GM18499 (cell line): ENCODE measurements around the gene LAGE3.
"Not testable (repeated sequence)": the region's sequence is repeated elsewhere in the genome, so short reads cannot be mapped to it uniquely, and the experiment has no call there.

Experiments used
- ATAC-seq: cut with Tn5 transposase; IDR thresholded peaks from one replicate; pipeline ENCODE4 v1.9.1; 2021; ENCODE audit warnings: moderate number of reproducible peaks; ENCODE audit not compliant: insufficient read depth, unreplicated experiment

The LAGE3 gene

GRCh38 chrX:154502989-154503388 is 23.9 kb upstream of the LAGE3 start:
- no peak for ATAC-seq

- no peak for ATAC-seq
Observed at GRCh38 chrX:154502098-154502497, 23.0 kb upstream of the LAGE3 start.

GRCh38 chrX:154501423-154501822 is 22.3 kb upstream of the LAGE3 start:
- not testable (repeated sequence) for ATAC-seq

DNA sequence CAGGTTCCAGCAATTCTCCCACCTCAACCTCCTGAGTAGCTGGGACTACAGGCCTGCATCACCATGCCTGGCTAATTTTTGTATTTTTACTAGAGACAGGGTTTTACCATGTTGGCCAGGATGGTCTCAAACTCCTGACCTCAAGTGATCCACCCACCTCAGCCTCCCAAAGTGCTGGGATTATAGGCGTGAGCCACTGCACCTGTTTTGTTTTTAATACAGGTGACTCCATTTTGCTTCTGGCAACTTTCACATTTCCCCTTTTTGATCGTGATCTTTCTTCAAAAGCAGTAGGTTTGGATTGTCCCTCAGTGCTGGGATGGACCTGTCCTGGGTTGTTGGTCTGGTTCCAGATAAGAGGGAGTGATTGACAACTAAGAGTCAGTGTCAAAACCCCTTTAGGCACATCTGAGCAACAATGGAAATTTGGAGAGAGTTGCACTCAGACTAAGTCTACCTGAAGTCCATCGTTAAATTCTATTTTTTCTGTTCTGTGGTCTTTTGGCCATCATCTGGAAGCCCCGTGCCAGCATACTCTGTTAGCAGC is 17.6 kb upstream of the LAGE3 start:
- ATAC-seq = not testable (repeated sequence)

GRCh38 chrX:154495472-154495922 is 16.4 kb upstream of the LAGE3 start:
- no peak for ATAC-seq

DNA sequence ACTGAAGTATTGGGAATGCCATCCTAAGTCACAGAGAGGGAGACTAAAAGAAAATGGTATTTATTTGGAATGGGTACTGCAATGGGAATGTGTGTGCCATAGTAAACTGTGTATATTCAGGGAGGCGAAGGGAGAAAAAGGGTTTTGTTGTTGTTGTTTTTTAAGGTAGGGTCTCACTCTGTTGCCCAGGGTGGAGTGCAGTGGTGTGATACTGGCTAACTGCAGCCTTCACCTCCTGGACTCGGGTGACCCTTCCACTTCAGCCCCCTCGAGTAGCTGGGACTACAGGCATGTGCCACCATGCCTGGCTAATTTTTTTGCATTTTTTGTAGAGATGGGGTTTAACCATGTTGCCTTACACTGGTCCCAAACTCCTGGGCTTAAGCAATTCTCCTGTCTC is 15.6 kb upstream of the LAGE3 start:
- ATAC-seq = no peak

DNA sequence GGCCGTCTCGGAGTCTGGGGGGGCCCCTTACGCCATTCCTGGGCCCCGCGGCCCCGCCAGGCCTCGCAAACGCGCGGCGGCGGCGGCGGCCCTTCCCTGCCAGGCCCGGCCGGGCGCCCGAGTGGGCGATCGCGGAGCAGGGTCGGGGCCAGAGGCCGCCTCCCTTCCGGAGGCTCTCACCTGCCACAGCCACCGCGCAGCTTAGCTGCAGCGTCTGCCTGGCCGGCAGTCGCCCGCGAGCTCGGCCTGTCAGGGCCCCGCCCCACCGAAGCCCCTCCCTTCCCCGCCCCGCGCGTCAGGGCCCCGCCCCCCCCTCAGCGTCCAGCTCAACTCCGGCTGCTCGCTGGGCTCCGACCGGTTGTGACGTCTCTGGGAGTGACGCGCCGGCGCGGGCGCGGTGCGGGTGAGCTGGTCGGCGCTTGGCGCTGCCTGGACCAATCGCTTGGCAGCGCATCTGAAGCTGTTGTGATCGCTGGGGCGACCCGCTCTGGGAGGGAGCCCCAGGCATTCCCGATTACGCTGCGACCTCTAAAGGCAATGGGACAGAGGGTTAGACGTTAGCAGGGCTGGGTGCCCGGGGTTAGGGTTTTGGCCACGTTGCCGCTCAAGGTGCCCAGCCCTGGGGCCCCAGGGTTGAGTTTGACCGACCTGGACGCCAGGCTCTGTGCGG is 11.5 kb upstream of the LAGE3 start, which contains the start of gene SLC10A3:
Gene SLC10A3, minus strand, starts transcription at position 216 of the 670 bp plus-strand sequence. CDS start 1,689 bp downstream, outside the sequence.
- peak; percentile 49 for ATAC-seq

DNA sequence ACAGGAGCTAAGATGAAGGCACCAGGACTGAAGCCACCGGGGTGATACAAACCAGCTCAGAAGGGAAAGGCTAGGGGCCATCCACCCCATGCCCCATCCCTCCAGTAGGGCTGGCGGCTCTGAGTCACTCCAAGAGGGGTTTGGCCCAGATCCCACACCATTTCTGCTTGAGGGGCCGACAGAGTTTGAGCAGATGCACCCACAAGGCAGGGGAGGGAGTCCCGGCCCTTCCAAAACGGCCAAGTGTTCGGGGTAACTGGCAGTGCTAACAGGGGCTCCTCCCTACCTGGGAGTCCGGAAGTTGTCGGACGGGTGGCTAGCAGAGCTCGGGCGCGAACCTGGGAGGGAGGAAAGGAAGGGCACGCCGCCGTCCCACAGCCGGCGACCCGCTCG is 10.9 kb upstream of the LAGE3 start:
- ATAC-seq = peak; percentile 9

GRCh38 chrX:154489182-154489581 is 10.1 kb upstream of the LAGE3 start:
- no peak for ATAC-seq

- no peak for ATAC-seq
Observed at GRCh38 chrX:154488336-154489075, 9.4 kb upstream of the LAGE3 start.

DNA sequence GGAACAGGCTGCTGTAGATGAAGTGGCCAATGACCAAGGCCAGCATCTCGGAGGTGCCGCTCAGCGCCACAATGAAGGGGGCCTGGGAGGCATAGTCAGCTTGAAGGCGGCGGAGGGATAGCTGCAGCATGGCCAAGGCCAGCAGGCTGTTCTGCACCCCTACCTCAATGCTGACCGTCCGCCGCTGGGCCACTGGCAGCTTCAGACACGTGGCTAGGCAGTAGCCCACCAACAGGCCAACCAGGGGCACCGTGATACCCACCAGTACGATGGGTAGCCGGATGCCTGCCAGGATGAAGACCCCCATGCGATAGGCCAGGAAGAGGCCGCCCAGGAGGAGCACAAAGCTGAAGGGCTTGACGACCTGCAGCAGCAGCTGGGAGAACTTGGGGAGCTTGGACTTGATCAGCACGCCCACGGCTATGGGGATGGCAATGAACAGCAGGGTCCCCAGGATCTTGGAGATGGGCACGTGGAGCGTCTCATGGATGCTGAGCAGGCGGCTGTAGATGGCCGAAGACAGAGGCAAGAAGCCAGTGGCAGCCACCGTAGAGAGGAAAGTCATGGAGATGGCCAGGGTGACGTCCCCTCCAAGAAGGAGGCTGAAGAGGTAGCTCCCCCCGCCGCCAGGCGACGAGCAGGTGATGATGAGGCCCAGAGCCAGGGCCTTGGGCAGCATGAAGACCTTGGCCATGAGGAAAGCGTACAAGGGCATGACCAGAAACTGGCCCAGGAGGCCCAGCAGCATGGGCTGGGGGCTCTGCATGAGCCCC is 8.6 kb upstream of the LAGE3 start:
- no peak for ATAC-seq

GRCh38 chrX:154486396-154487207 is 7.5 kb upstream of the LAGE3 start, which contains the start of gene UBL4A:
UBL4A (minus strand) TSS chrX:154486615; CDS start chrX:154486584, 31 bp downstream.
- ATAC-seq = no peak

DNA sequence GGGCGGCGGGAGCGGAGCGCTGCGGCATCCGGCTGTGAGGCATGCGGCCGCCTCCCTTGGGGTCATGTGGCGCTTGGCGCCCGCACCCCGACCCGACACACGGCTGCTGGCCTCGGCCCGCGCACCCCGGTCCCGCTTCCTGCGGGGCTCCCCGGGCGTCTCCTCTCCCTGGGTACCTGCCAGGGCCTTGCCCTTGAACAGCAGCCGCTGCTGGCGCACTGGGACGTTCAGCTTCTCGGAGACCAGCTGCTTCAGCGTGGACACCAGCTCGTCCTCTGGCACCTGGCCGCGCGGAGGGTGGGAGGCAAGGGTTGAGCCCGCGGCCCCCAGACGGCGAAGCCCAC is 6.9 kb upstream of the LAGE3 start:
- ATAC-seq = no peak

GRCh38 chrX:154485150-154486051 is 6.3 kb upstream of the LAGE3 start:
- ATAC-seq = no peak

GRCh38 chrX:154484255-154485149 is 5.4 kb upstream of the LAGE3 start:
- no peak for ATAC-seq

- no peak for ATAC-seq
Observed at GRCh38 chrX:154483325-154483724, 4.2 kb upstream of the LAGE3 start.

- ATAC-seq = no peak
Observed at GRCh38 chrX:154482786-154483185, 3.7 kb upstream of the LAGE3 start.
